Esophagus muscularis mucosa (tissue), 3 donors: ENCODE results near the gene AGAP5.
"Not testable (repeated sequence)": the region's sequence is repeated elsewhere in the genome, so short reads cannot be mapped to it uniquely, and the experiment has no call there.

Experiments
- POLR2A ChIP-seq: fragments of 450-650 bp; IDR thresholded peaks from one replicate; pipeline ENCODE4 v1.6.1; 2017; ENCODE audit warnings: antibody characterized with exemption, moderate library complexity, mild to moderate bottlenecking, low read depth
- TF ChIP-seq, protein P1 (sequence below), 3 experiments: fragments of 200-600 bp in 2 of 3; fragments of 450-650 bp in 1 of 3; sonication (generic) in 2 of 3; IDR thresholded peaks; one replicate each; pipeline ENCODE4 v1.5.1; 2017 to 2019; ENCODE audit warnings: antibody characterized with exemption in 3 of 3, mild to moderate bottlenecking in 2 of 3, moderate library complexity in 1 of 3

DNA sequence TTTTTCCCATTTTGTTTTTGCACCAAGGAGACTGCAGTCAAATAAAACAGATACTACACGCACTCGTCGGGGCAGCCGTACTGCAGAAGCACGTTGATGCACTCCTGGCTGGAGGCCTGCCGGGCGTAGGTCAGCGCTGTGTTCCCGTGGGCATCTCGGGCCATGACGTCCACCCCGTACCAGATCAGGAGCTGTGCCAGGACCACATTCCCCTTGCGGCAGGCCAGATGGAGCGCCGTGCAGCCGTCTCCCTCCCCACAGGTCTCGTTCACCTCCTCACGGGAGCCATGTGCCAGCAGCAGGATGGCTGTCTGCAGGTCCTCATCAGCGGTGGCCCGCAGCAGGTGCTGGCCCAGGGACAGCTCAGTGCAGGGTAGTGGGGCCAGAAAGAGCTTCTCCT lies 23.4 kb downstream of the AGAP5 start:
- TF ChIP-seq, protein P1, sequence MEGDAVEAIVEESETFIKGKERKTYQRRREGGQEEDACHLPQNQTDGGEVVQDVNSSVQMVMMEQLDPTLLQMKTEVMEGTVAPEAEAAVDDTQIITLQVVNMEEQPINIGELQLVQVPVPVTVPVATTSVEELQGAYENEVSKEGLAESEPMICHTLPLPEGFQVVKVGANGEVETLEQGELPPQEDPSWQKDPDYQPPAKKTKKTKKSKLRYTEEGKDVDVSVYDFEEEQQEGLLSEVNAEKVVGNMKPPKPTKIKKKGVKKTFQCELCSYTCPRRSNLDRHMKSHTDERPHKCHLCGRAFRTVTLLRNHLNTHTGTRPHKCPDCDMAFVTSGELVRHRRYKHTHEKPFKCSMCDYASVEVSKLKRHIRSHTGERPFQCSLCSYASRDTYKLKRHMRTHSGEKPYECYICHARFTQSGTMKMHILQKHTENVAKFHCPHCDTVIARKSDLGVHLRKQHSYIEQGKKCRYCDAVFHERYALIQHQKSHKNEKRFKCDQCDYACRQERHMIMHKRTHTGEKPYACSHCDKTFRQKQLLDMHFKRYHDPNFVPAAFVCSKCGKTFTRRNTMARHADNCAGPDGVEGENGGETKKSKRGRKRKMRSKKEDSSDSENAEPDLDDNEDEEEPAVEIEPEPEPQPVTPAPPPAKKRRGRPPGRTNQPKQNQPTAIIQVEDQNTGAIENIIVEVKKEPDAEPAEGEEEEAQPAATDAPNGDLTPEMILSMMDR (IDR thresholded peaks at IDR 0.05), result not testable (repeated sequence)
- not testable (repeated sequence) for TF ChIP-seq POLR2A
